Dermis microvascular lymphatic vessel endothelial cell (primary cell): ENCODE results near the gene TMCC3. TPM values are rescaled to one million over a fixed set of nuclear protein-coding genes. Genes with fewer than 3 reads are reported as not detected.
"Not testable (repeated sequence)": the region's sequence is repeated elsewhere in the genome, so short reads cannot be mapped to it uniquely, and the experiment has no call there.

ENCODE experiments used
- DNase-seq, 2 donors: peaks; one replicate each; pipeline versions ENCODE4 v3.0.0 to v3.0.0-alpha.2; 2010; ENCODE audit warnings: low read depth in 2 of 2
- total RNA-seq: library from RNA; depleted of rRNA; stranded (reverse); fragments of >200 nt; gene quantifications from 2 replicates; pipeline ENCODE4 v1.2.1, GENCODE V29; 2014

Gene TMCC3, protein sequence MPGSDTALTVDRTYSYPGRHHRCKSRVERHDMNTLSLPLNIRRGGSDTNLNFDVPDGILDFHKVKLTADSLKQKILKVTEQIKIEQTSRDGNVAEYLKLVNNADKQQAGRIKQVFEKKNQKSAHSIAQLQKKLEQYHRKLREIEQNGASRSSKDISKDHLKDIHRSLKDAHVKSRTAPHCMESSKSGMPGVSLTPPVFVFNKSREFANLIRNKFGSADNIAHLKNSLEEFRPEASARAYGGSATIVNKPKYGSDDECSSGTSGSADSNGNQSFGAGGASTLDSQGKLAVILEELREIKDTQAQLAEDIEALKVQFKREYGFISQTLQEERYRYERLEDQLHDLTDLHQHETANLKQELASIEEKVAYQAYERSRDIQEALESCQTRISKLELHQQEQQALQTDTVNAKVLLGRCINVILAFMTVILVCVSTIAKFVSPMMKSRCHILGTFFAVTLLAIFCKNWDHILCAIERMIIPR
- 4.1 and 4.8 TPM in 2 replicates for total RNA-seq

GRCh38 chr12:94650143-94651056, at the start of gene TMCC3:
TMCC3 (minus strand) TSS chr12:94650557; CDS start chr12:94650430, 127 bp downstream.
- DNase-seq = peak in 1 of 2 donors; percentile 76

DNA sequence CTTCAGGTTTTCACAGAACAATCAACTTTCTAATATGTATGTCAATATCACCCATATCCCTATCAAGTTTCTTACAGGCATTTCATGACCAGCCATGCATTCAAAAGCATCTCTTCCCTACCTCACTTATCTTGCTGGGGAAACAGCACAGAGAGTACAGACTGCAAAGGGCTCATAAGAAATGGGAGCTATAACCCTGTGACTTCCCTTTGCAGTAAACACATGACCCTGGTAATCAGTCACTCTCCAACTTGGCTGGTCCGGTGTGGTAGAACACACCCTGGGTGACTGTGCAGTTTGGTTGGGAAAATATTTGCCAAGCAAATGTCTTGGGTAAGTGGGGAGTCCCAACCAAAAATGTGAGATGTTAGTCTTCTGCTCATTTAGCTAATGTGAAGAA, 49.4 kb upstream of the TMCC3 start:
- DNase-seq = no peak

GRCh38 chr12:94698578-94698977, 48.2 kb upstream of the TMCC3 start:
- no peak for DNase-seq

DNA sequence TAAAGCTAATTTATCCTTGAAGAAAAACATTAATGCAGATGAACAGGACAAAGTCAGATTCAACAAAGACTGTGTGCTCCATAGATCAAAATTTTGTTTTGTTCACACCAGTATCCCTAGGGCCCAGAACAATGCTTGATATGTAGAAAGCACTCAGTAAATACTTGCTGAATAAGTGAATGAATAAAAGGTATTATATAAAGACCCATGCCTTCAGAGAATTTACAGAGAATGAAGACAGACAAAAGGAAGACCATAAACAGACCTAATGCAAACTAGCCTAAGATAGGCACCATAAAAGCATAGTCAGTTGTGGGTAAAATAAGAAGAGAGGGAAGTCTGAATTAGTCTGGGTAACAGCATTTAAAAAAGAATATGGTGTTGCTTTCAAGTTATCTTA, 47.3 kb upstream of the TMCC3 start:
- no peak for DNase-seq

DNA sequence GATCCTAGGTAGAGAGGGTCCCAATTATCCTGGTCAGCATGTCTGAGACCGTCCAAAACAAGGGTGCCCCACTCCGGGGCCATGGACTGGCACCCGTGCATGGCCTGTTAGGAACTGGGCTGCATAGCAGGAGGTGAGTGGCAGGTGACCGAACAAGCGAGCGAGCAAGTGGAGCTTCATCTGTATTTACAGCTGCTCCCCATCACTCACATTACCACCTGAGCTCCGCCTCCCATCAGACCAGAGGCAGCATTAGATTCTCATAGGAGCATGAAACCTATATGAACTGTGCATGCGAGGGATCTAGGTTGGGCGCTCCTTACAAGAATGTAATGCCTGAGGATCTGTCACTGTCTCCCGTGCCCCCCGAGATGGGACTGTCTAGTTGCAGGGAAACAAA, 44.4 kb upstream of the TMCC3 start:
- DNase-seq = no peak

DNA sequence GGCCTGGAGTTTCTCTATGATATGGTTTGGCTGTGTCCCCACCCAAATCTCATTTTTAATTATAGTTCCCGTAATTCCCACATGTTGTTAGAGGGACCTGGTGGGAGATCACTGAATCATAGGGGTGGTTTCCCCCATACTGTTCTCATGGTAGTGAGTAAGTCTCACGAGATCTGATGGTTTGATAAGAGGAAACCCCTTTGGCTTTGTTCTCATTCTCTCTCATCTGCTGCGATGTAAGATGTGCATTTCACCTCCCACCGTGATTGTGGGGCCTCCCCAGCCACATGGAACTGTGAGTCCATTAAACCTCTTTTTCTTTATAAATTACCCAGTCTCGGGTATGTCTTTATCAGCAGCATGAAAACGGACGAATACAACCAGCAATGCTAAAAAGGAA, 42.5 kb upstream of the TMCC3 start:
- not testable (repeated sequence) for DNase-seq

DNA sequence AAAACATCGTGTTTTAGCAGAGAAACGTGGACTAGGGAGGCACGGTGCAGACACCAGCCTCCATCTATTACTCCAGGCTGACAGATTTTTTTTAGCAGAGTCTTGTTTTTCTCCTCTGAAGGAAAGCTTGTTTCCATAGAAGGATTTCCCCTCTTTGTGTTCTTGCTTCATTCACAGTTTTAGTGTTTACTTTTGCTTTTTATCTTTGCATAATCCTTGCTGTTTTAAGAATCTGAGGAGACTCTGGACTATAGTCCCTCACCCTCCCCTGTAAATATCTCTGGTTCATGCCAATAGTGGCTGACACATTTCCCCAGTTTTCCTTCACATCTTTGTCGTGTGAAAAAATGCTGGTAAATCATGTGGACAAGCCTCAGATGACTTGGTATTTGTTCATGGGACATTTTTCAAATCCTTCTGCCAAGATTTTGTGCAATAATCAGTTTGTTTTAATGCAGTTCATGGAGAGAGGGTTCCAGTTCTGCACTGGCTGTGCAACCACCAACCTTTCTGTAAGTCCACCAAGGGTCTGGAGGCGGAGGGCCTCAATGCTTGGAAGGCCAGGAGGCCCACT, 39.9 kb upstream of the TMCC3 start:
- peak in 1 of 2 donors; percentile 93 for DNase-seq

DNA sequence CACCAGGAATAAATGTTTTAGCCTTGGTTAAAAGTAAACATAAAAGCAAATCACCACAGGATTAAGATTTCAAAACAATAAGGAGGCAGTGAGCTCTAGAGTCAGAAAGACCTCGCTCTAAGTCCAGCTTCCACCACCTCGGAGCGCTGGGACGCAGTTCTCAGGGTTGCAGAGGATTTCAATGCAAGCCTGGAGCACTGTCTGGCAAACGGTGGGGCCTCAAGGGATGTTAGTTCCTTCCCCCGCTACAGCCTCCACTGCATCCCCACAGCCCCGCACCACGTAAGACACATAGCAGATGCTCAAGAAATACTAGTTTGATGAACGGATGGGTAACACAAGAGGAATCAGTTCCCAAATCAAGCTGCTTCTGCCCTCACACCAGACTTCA, 39.3 kb upstream of the TMCC3 start:
- DNase-seq = no peak

- peak in 1 of 2 donors; percentile 47 for DNase-seq
Observed at GRCh38 chr12:94689002-94689645, 38.8 kb upstream of the TMCC3 start.

DNA sequence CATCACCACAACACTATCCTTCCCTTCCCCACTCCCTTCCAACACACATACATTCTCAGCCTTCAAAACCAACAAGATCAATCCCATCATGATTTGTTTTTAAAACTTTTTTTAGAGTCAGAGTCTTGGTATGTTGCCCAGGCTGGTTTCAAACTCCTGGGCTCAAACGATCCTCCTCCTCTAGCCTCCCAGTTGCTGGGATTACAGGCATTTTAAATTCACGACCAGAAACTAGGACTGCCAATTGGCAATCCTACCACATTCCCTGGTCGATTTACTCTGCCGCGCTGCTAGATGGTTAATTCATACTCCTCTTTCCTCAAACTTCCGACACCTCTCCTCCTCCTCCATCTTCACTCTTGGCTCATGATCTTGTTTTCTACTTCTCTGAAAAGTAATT, 37.5 kb upstream of the TMCC3 start:
- DNase-seq = no peak

DNA sequence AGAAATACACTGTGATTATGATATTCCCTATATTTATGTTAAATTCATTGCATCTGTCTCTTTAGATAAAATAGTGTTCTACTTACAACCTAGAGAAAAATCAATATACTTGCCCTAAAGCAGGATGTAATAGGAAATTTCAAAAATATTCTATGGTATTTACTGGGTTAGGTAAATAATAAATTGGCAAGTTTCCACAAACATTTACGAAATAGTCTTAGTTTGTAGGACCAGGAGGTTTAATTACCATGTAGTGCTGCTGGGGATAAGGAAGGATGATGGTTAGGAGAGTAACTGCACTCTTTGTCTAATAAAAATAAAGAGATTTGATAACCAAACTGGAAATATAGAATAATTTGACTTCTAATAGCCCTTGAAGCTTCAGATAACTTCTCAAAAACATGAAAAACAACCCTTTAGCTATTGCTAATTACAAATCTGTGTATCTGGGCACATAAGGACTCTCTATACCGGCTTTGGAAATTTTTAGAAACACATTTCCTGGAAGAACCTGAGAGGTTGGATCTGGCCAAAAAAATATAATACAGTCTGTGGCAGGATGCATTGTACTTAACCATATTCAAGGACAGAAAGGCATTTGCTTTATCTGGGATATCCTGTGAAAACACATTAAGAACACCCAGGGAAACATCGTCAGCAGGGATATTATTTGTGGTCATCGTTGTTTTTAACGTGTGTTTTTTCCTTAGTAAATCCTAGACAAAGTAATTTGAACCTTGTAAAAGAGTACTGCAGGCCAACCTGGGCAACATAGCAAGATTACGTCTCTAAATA, 36.7 kb upstream of the TMCC3 start:
- DNase-seq = peak in 1 of 2 donors; percentile 63

- no peak for DNase-seq
Observed at GRCh38 chr12:94684416-94685142, 34.2 kb upstream of the TMCC3 start.

DNA sequence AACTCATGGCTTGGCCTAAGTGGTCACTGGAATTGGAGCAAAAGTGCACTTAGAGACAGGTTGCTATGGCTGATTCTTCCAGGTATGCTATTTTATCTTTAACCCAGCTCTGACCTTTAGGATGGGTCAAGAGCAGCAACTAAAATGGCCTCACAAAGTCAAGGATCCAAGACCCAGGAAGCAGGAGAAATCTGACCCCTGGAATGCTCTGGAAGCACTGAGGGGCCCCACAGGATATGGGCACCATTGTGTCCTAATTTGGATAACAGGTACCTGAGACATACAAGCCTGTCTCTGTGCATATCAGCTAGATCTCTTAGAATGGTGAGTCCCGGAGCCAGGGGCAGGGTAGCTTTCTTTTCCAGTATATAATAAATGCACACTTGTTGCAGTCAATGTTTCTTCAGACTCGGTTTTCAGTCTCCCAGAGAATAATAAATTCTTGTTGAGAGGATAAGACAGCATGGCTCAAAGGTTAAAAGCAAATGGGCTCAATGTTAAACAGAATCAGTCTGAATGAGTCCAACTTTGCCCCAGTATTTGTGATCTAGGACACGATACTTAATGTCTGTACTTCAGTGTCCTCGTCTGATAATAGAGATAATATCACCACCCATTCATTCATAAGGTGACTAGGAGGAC, 29.3 kb upstream of the TMCC3 start:
- no peak for DNase-seq

DNA sequence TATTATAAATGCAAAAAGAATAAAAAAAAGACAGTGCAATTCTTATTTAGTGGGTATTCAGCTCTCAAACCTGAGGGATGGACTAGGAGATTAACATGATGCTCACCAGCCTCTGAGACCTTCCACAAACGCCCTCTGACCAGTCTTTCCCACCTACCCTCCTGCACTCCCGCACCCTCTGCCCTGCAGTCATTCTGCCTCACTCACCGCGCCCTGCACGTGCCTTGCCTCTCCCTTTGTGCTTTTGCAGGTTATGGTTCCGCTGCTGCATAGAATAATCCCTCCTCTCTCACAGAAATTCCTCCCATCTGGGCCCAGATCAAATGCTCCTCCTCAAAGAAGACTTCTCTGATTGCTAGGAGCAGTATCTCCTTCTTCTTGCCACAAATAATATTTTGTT, 28.5 kb upstream of the TMCC3 start:
- no peak for DNase-seq

- DNase-seq = no peak
Observed at GRCh38 chr12:94678379-94678778, 28.0 kb upstream of the TMCC3 start.

DNA sequence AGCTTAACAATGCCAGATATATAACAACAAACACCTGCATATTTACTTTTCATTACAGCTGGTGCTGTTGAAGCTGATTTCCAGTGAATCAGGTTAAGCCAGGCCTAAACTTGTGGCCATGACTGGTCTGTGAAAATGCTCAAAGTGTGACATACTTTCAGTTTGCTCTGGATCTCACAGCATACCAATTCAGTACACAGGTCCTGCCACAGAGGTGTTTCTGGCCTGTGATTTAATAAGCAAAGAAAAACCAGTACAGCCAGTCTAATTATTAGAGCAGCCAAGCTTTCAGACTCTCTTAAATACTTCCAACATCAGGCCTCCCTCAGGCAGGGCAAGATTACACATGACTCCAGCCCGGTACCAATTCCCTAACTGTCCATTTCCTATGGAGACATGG, 27.4 kb upstream of the TMCC3 start:
- no peak for DNase-seq

DNA sequence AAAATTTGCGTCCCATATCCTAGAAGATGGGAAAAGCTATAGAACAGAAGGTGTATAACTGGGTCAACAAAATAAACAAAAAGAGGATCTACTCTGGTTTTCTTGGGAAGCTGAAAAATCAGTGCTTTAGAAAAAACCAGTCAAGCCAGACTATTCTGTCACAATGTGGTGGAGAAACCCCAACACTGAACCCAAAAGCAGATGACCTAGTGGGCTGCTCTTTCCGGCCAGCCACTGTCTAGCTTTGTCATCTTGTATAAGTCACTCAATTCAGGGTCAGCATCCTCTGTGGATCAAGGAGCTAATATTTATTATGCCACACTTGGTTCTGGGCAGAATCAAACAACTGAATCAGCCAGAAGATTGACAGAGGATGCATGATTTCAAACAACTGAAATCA, 26.6 kb upstream of the TMCC3 start:
- no peak for DNase-seq

- peak in 1 of 2 donors; percentile 57 for DNase-seq
Observed at GRCh38 chr12:94676031-94676641, 25.8 kb upstream of the TMCC3 start.

DNA sequence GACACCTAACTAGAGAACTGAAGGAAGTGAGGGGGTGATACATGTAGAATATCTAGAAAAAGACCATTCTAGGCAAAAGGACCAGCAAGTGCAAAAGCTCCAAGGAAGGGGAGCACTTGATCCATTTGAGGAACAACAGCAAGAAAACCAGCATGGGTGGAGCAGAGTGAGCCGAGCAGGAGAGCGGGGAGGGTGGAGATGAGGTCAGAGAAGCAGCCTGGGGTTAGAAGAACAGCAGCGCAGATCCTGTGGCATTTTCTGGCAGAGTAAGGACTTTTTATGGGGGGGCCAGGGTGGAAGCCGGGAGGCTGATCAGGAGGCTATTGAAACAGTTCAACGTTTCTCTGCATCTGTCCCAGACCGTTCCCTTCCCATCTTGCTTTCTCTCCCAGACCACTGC, 24.5 kb upstream of the TMCC3 start:
- DNase-seq = no peak
